Fibroblast of skin of right biceps (primary cell): Measurements from ENCODE around the gene NSD2.

Experiments used
- DNase-seq: peaks from one replicate; pipeline ENCODE4 v3.0.0-alpha.2; 2013

NSD2 gene

GRCh38 chr4:1945912-1946311, 74.7 kb downstream of the NSD2 start:
- DNase-seq: no peak

- no peak for DNase-seq
Observed at GRCh38 chr4:1948232-1948631, 77.0 kb downstream of the NSD2 start.

GRCh38 chr4:1948892-1949436, 77.8 kb downstream of the NSD2 start:
- DNase-seq: no peak

GRCh38 chr4:1950369-1950768, 79.2 kb downstream of the NSD2 start:
- DNase-seq: no peak

GRCh38 chr4:1952058-1952700, 81.0 kb downstream of the NSD2 start:
- DNase-seq: no peak

GRCh38 chr4:1952719-1953118, 81.5 kb downstream of the NSD2 start:
- no peak for DNase-seq

- no peak for DNase-seq
Observed at GRCh38 chr4:1953335-1953734, 82.1 kb downstream of the NSD2 start.

- no peak for DNase-seq
Observed at GRCh38 chr4:1956631-1957030, 85.4 kb downstream of the NSD2 start.

- DNase-seq: no peak
Observed at GRCh38 chr4:1958276-1959103, 87.3 kb downstream of the NSD2 start.

GRCh38 chr4:1959104-1959384, 87.9 kb downstream of the NSD2 start:
- no peak for DNase-seq

GRCh38 chr4:1960170-1960825, 89.1 kb downstream of the NSD2 start:
- no peak for DNase-seq

- DNase-seq: no peak
Observed at GRCh38 chr4:1961038-1961437, 89.8 kb downstream of the NSD2 start.

GRCh38 chr4:1961563-1961962, 90.4 kb downstream of the NSD2 start:
- DNase-seq: no peak

- DNase-seq: no peak
Observed at GRCh38 chr4:1962980-1963379, 91.8 kb downstream of the NSD2 start.

GRCh38 chr4:1964443-1964842, 93.2 kb downstream of the NSD2 start:
- no peak for DNase-seq

- no peak for DNase-seq
Observed at GRCh38 chr4:1964971-1965370, 93.8 kb downstream of the NSD2 start.

- no peak for DNase-seq
Observed at GRCh38 chr4:1967512-1968149, 96.4 kb downstream of the NSD2 start.

GRCh38 chr4:1968686-1969295, 97.6 kb downstream of the NSD2 start:
- no peak for DNase-seq

- no peak for DNase-seq
Observed at GRCh38 chr4:1969928-1970723, 98.9 kb downstream of the NSD2 start.

- DNase-seq: no peak
Observed at GRCh38 chr4:1970926-1971325, 99.7 kb downstream of the NSD2 start.

- DNase-seq: no peak
Observed at GRCh38 chr4:1971456-1972200, 100.4 kb downstream of the NSD2 start.
